ENCODE results near the gene TBC1D8B. TPM values are rescaled to one million over a fixed set of nuclear protein-coding genes. Genes with fewer than 3 reads are reported as not detected.

TBC1D8B gene
- total RNA-seq, 2 donors from 2014 or later: 4.0 to 5.5 TPM

DNA sequence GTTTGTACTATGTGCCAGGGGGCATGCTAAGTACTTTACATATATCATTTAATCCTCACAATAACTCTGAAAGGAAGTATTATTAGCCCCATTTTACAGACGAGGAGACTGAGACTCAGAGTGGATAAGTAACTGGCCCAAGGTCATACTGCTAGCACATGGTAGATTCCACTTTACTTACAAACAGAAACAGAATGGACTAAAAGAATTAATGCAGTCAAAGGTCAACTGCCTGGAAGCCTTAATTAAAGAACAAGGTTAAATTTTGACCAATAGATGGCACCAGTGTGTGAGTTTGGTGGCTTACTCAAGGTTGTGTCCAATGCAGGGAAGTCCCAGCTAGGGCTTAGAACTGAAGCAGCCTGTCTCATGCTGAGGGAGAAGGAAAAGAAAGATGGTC is 96.0 kb downstream of the TBC1D8B start:
- no peak overlapping the region for H3K9ac ChIP-seq (ENCODE audit: extremely low read depth, low read length, poor library complexity, severe bottlenecking)
- no peaks in the 10 kb centered on the region for H3K4me1 ChIP-seq (ENCODE audit: control insufficient read depth, insufficient read depth, low read length)
- no peak overlapping the region for H3K4me3 Mint-ChIP-seq
- H3K36me3 Mint-ChIP-seq (ENCODE audit: low read depth): no peaks in the 10 kb centered on the region
- no peak overlapping the region for H3K4me3 ChIP-seq (ENCODE audit: low read length)
- H3K27ac Mint-ChIP-seq: no peak overlapping the region
- no peaks in the 10 kb centered on the region for H3K9me3 ChIP-seq (ENCODE audit: control insufficient read depth, low read length)
- no peak for DNase-seq
- peaks cover 31% of the 10 kb centered on the region for H3K27me3 Mint-ChIP-seq (ENCODE audit: insufficient read depth)
- TF ChIP-seq, protein P1, sequence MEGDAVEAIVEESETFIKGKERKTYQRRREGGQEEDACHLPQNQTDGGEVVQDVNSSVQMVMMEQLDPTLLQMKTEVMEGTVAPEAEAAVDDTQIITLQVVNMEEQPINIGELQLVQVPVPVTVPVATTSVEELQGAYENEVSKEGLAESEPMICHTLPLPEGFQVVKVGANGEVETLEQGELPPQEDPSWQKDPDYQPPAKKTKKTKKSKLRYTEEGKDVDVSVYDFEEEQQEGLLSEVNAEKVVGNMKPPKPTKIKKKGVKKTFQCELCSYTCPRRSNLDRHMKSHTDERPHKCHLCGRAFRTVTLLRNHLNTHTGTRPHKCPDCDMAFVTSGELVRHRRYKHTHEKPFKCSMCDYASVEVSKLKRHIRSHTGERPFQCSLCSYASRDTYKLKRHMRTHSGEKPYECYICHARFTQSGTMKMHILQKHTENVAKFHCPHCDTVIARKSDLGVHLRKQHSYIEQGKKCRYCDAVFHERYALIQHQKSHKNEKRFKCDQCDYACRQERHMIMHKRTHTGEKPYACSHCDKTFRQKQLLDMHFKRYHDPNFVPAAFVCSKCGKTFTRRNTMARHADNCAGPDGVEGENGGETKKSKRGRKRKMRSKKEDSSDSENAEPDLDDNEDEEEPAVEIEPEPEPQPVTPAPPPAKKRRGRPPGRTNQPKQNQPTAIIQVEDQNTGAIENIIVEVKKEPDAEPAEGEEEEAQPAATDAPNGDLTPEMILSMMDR (conservative IDR thresholded peaks at IDR 0.05): peak; percentile 70
- H3K9me3 Mint-ChIP-seq: peaks cover 57% of the 10 kb centered on the region
- H3K36me3 ChIP-seq (ENCODE audit: control insufficient read depth, insufficient read depth, low read length): no peaks in the 10 kb centered on the region
- peaks cover 12% of the 10 kb centered on the region for H3K4me1 Mint-ChIP-seq
- no peak overlapping the region for H3K27ac ChIP-seq (ENCODE audit: low read depth, low read length)
- peaks cover 7% of the 10 kb centered on the region for H3K27me3 ChIP-seq (ENCODE audit: control insufficient read depth, insufficient read depth, low read length, poor library complexity, severe bottlenecking)
- WGBS, 2 experiments (ENCODE audit: insufficient coverage in 1 of 2, insufficient read length in 1 of 2): 33% methylated on average over 1 of the region's 1 CpG; no CpG with 5 or more reads in 1 of the 2 experiments

DNA sequence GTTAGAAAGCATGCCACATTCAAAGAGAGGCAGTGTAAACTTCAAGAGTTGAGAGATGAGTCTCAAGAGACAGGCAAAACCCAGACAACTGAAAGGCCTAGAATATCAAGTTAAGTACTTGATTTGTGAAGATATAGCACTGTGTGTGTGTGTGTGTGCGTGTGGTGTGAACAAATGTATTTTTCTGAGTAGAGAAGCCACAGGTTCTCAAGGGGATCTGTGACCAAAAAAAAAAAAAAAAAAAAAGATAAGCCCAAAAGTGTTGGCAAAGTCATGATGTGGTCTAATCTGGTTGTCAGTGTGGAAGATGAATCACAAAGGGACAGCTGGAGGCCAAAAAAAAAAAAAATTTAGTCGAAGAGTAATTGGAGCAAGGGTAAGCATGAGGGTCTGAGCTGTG is 96.8 kb downstream of the TBC1D8B start:
- no peaks in the 10 kb centered on the region for H3K36me3 Mint-ChIP-seq (ENCODE audit: low read depth)
- no peak overlapping the region for H3K27ac ChIP-seq (ENCODE audit: low read depth, low read length)
- peaks cover 58% of the 10 kb centered on the region for H3K9me3 Mint-ChIP-seq
- 79% methylated on average over 1 of the region's 2 CpGs; no CpG with 5 or more reads in 1 of the 2 experiments for WGBS, 2 experiments (ENCODE audit: insufficient coverage in 1 of 2, insufficient read length in 1 of 2)
- no peak overlapping the region for H3K4me3 Mint-ChIP-seq
- H3K4me3 ChIP-seq (ENCODE audit: low read length): no peak overlapping the region
- peaks cover 31% of the 10 kb centered on the region for H3K27me3 Mint-ChIP-seq (ENCODE audit: insufficient read depth)
- peaks cover 15% of the 10 kb centered on the region for H3K4me1 Mint-ChIP-seq
- peaks cover 7% of the 10 kb centered on the region for H3K27me3 ChIP-seq (ENCODE audit: control insufficient read depth, insufficient read depth, low read length, poor library complexity, severe bottlenecking)
- H3K9me3 ChIP-seq (ENCODE audit: control insufficient read depth, low read length): no peaks in the 10 kb centered on the region
- no peak for DNase-seq
- peaks cover 5% of the 10 kb centered on the region for H3K4me1 ChIP-seq (ENCODE audit: control insufficient read depth, insufficient read depth, low read length)
- no peak overlapping the region for H3K9ac ChIP-seq (ENCODE audit: extremely low read depth, low read length, poor library complexity, severe bottlenecking)
- TF ChIP-seq, protein P1 (conservative IDR thresholded peaks at IDR 0.05): no peak
- H3K36me3 ChIP-seq (ENCODE audit: control insufficient read depth, insufficient read depth, low read length): no peaks in the 10 kb centered on the region
- no peak overlapping the region for H3K27ac Mint-ChIP-seq

DNA sequence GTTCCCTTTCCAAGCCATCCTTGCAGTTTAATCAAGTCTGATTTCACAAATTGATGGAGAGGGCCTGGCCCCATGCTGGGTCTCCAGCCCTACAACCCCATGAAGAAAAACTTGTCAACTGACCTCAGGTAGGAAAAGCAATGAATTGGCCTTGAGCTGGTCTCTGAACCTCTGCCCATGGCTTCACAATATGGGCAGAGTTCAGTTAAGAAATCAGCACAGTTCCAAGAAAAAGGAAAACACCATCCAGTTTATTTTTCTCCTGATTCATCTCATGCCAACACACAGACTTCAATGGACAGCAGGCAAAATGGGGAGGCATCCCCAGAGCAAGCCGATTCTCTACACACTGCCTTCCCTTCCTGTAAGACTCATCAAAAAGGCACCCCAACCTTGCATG is 97.4 kb downstream of the TBC1D8B start:
- Mint-ChIP-seq H3K36me3 (ENCODE audit: low read depth) (no peaks in the 10 kb centered on the region), H3K27me3 (ENCODE audit: insufficient read depth) (peaks cover 32% of the 10 kb centered on the region), H3K4me3 (no peak overlapping the region), H3K4me1 (peaks cover 15% of the 10 kb centered on the region), H3K27ac (no peak overlapping the region), H3K9me3 (peaks cover 63% of the 10 kb centered on the region)
- Histone ChIP-seq H3K4me3 (ENCODE audit: low read length) (no peak overlapping the region), H3K27ac (ENCODE audit: low read depth, low read length) (no peak overlapping the region), H3K27me3 (ENCODE audit: control insufficient read depth, insufficient read depth, low read length, poor library complexity, severe bottlenecking) (peaks cover 7% of the 10 kb centered on the region), H3K36me3 (ENCODE audit: control insufficient read depth, insufficient read depth, low read length) (no peaks in the 10 kb centered on the region), H3K9me3 (ENCODE audit: control insufficient read depth, low read length) (no peaks in the 10 kb centered on the region), H3K9ac (ENCODE audit: extremely low read depth, low read length, poor library complexity, severe bottlenecking) (no peak overlapping the region), H3K4me1 (ENCODE audit: control insufficient read depth, insufficient read depth, low read length) (peaks cover 5% of the 10 kb centered on the region)
- TF ChIP-seq, protein P1 (conservative IDR thresholded peaks at IDR 0.05): no peak
- WGBS, 2 experiments (ENCODE audit: insufficient coverage in 1 of 2, insufficient read length in 1 of 2): 100% methylated on average over 1 of the region's 1 CpG; no CpG with 5 or more reads in 1 of the 2 experiments
- DNase-seq: no peak
